ENCODE measurements around the gene RAD21L1.

Gene RAD21L1

GRCh38 chr20:1292620-1293019 lies 66.8 kb downstream of the RAD21L1 start:
- Histone ChIP-seq H3K27ac (ENCODE audit: low read depth in 2 of 2, low read length in 2 of 2) (no peak overlapping the region), H3K4me3 (ENCODE audit: low read length in 2 of 2) (no peak overlapping the region)

GRCh38 chr20:1293641-1294379 lies 68.0 kb downstream of the RAD21L1 start:
- no peaks in the 10 kb centered on the region for H3K27me3 ChIP-seq (ENCODE audit: control insufficient read depth in 2 of 2, insufficient read depth in 2 of 2, low read length in 2 of 2)
- no peaks in the 10 kb centered on the region for H3K4me1 ChIP-seq (ENCODE audit: control insufficient read depth in 2 of 2, insufficient read depth in 2 of 2, low read length in 2 of 2)
- no peak overlapping the region for H3K27ac ChIP-seq (ENCODE audit: low read depth in 2 of 2, low read length in 2 of 2)
- H3K9ac ChIP-seq (ENCODE audit: low read depth in 1 of 2, low read length in 2 of 2) = no peak overlapping the region
- no peak overlapping the region for H3K4me3 ChIP-seq (ENCODE audit: low read length in 2 of 2)
- H3K36me3 ChIP-seq (ENCODE audit: control insufficient read depth in 2 of 2, insufficient read depth in 2 of 2, low read length in 2 of 2) = no peaks in the 10 kb centered on the region
- no peaks in the 10 kb centered on the region for H3K9me3 ChIP-seq (ENCODE audit: control insufficient read depth in 2 of 2, low read length in 2 of 2)

More at GRCh38 chr20:1292620-1293019, 66.8 kb downstream of the RAD21L1 start:
- no peaks in the 10 kb centered on the region for H3K4me1 ChIP-seq (ENCODE audit: control insufficient read depth in 2 of 2, insufficient read depth in 2 of 2, low read length in 2 of 2)
- no peaks in the 10 kb centered on the region for H3K9me3 ChIP-seq (ENCODE audit: control insufficient read depth in 2 of 2, low read length in 2 of 2)
- no peak overlapping the region for H3K9ac ChIP-seq (ENCODE audit: low read depth in 1 of 2, low read length in 2 of 2)
- no peaks in the 10 kb centered on the region for H3K36me3 ChIP-seq (ENCODE audit: control insufficient read depth in 2 of 2, insufficient read depth in 2 of 2, low read length in 2 of 2)
- no peaks in the 10 kb centered on the region for H3K27me3 ChIP-seq (ENCODE audit: control insufficient read depth in 2 of 2, insufficient read depth in 2 of 2, low read length in 2 of 2)

- no peak overlapping the region for H3K4me3 ChIP-seq (ENCODE audit: low read length in 2 of 2)
- no peaks in the 10 kb centered on the region for H3K4me1 ChIP-seq (ENCODE audit: control insufficient read depth in 2 of 2, insufficient read depth in 2 of 2, low read length in 2 of 2)
- H3K9me3 ChIP-seq (ENCODE audit: control insufficient read depth in 2 of 2, low read length in 2 of 2) = no peaks in the 10 kb centered on the region
- H3K27ac ChIP-seq (ENCODE audit: low read depth in 2 of 2, low read length in 2 of 2) = no peak overlapping the region
- no peaks in the 10 kb centered on the region for H3K36me3 ChIP-seq (ENCODE audit: control insufficient read depth in 2 of 2, insufficient read depth in 2 of 2, low read length in 2 of 2)
- no peak overlapping the region for H3K9ac ChIP-seq (ENCODE audit: low read depth in 1 of 2, low read length in 2 of 2)
- H3K27me3 ChIP-seq (ENCODE audit: control insufficient read depth in 2 of 2, insufficient read depth in 2 of 2, low read length in 2 of 2) = no peaks in the 10 kb centered on the region
These were observed 68.7 kb downstream of the RAD21L1 start for GRCh38 chr20:1294497-1294896.

- Histone ChIP-seq H3K27ac (ENCODE audit: low read depth in 2 of 2, low read length in 2 of 2) (no peak overlapping the region), H3K4me1 (ENCODE audit: control insufficient read depth in 2 of 2, insufficient read depth in 2 of 2, low read length in 2 of 2) (no peaks in the 10 kb centered on the region), H3K9ac (ENCODE audit: low read depth in 1 of 2, low read length in 2 of 2) (no peak overlapping the region), H3K4me3 (ENCODE audit: low read length in 2 of 2) (no peak overlapping the region), H3K9me3 (ENCODE audit: control insufficient read depth in 2 of 2, low read length in 2 of 2) (no peaks in the 10 kb centered on the region), H3K36me3 (ENCODE audit: control insufficient read depth in 2 of 2, insufficient read depth in 2 of 2, low read length in 2 of 2) (no peaks in the 10 kb centered on the region), H3K27me3 (ENCODE audit: control insufficient read depth in 2 of 2, insufficient read depth in 2 of 2, low read length in 2 of 2) (no peaks in the 10 kb centered on the region)
These were observed 69.6 kb downstream of the RAD21L1 start for GRCh38 chr20:1295276-1295930.

GRCh38 chr20:1296117-1296610 lies 70.3 kb downstream of the RAD21L1 start:
- Histone ChIP-seq H3K36me3 (ENCODE audit: control insufficient read depth in 2 of 2, insufficient read depth in 2 of 2, low read length in 2 of 2) (no peaks in the 10 kb centered on the region), H3K27me3 (ENCODE audit: control insufficient read depth in 2 of 2, insufficient read depth in 2 of 2, low read length in 2 of 2) (no peaks in the 10 kb centered on the region), H3K27ac (ENCODE audit: low read depth in 2 of 2, low read length in 2 of 2) (no peak overlapping the region), H3K4me1 (ENCODE audit: control insufficient read depth in 2 of 2, insufficient read depth in 2 of 2, low read length in 2 of 2) (no peaks in the 10 kb centered on the region), H3K9ac (ENCODE audit: low read depth in 1 of 2, low read length in 2 of 2) (no peak overlapping the region), H3K4me3 (ENCODE audit: low read length in 2 of 2) (no peak overlapping the region), H3K9me3 (ENCODE audit: control insufficient read depth in 2 of 2, low read length in 2 of 2) (no peaks in the 10 kb centered on the region)

GRCh38 chr20:1296922-1297321 lies 71.1 kb downstream of the RAD21L1 start:
- no peak overlapping the region for H3K9ac ChIP-seq (ENCODE audit: low read depth in 1 of 2, low read length in 2 of 2)
- no peaks in the 10 kb centered on the region for H3K9me3 ChIP-seq (ENCODE audit: control insufficient read depth in 2 of 2, low read length in 2 of 2)
- H3K4me3 ChIP-seq (ENCODE audit: low read length in 2 of 2) = no peak overlapping the region
- no peaks in the 10 kb centered on the region for H3K4me1 ChIP-seq (ENCODE audit: control insufficient read depth in 2 of 2, insufficient read depth in 2 of 2, low read length in 2 of 2)
- H3K36me3 ChIP-seq (ENCODE audit: control insufficient read depth in 2 of 2, insufficient read depth in 2 of 2, low read length in 2 of 2) = no peaks in the 10 kb centered on the region
- H3K27me3 ChIP-seq (ENCODE audit: control insufficient read depth in 2 of 2, insufficient read depth in 2 of 2, low read length in 2 of 2) = no peaks in the 10 kb centered on the region
- H3K27ac ChIP-seq (ENCODE audit: low read depth in 2 of 2, low read length in 2 of 2) = no peak overlapping the region

GRCh38 chr20:1297486-1297885 lies 71.6 kb downstream of the RAD21L1 start:
- H3K27ac ChIP-seq (ENCODE audit: low read depth in 2 of 2, low read length in 2 of 2) = no peak overlapping the region
- H3K4me1 ChIP-seq (ENCODE audit: control insufficient read depth in 2 of 2, insufficient read depth in 2 of 2, low read length in 2 of 2) = no peaks in the 10 kb centered on the region
- H3K36me3 ChIP-seq (ENCODE audit: control insufficient read depth in 2 of 2, insufficient read depth in 2 of 2, low read length in 2 of 2) = no peaks in the 10 kb centered on the region
- H3K9ac ChIP-seq (ENCODE audit: low read depth in 1 of 2, low read length in 2 of 2) = no peak overlapping the region
- H3K27me3 ChIP-seq (ENCODE audit: control insufficient read depth in 2 of 2, insufficient read depth in 2 of 2, low read length in 2 of 2) = no peaks in the 10 kb centered on the region
- no peaks in the 10 kb centered on the region for H3K9me3 ChIP-seq (ENCODE audit: control insufficient read depth in 2 of 2, low read length in 2 of 2)
- H3K4me3 ChIP-seq (ENCODE audit: low read length in 2 of 2) = no peak overlapping the region

GRCh38 chr20:1298166-1298565 lies 72.3 kb downstream of the RAD21L1 start:
- Histone ChIP-seq H3K36me3 (ENCODE audit: control insufficient read depth in 2 of 2, insufficient read depth in 2 of 2, low read length in 2 of 2) (no peaks in the 10 kb centered on the region), H3K4me1 (ENCODE audit: control insufficient read depth in 2 of 2, insufficient read depth in 2 of 2, low read length in 2 of 2) (no peaks in the 10 kb centered on the region), H3K9me3 (ENCODE audit: control insufficient read depth in 2 of 2, low read length in 2 of 2) (no peaks in the 10 kb centered on the region), H3K9ac (ENCODE audit: low read depth in 1 of 2, low read length in 2 of 2) (no peak overlapping the region), H3K27ac (ENCODE audit: low read depth in 2 of 2, low read length in 2 of 2) (no peak overlapping the region), H3K4me3 (ENCODE audit: low read length in 2 of 2) (no peak overlapping the region), H3K27me3 (ENCODE audit: control insufficient read depth in 2 of 2, insufficient read depth in 2 of 2, low read length in 2 of 2) (no peaks in the 10 kb centered on the region)

GRCh38 chr20:1298888-1299511 lies 73.2 kb downstream of the RAD21L1 start:
- Histone ChIP-seq H3K4me3 (ENCODE audit: low read length in 2 of 2) (no peak overlapping the region), H3K4me1 (ENCODE audit: control insufficient read depth in 2 of 2, insufficient read depth in 2 of 2, low read length in 2 of 2) (no peaks in the 10 kb centered on the region), H3K27ac (ENCODE audit: low read depth in 2 of 2, low read length in 2 of 2) (no peak overlapping the region), H3K27me3 (ENCODE audit: control insufficient read depth in 2 of 2, insufficient read depth in 2 of 2, low read length in 2 of 2) (no peaks in the 10 kb centered on the region), H3K9me3 (ENCODE audit: control insufficient read depth in 2 of 2, low read length in 2 of 2) (no peaks in the 10 kb centered on the region), H3K36me3 (ENCODE audit: control insufficient read depth in 2 of 2, insufficient read depth in 2 of 2, low read length in 2 of 2) (no peaks in the 10 kb centered on the region), H3K9ac (ENCODE audit: low read depth in 1 of 2, low read length in 2 of 2) (no peak overlapping the region)

- no peak overlapping the region for H3K9ac ChIP-seq (ENCODE audit: low read depth in 1 of 2, low read length in 2 of 2)
- H3K4me3 ChIP-seq (ENCODE audit: low read length in 2 of 2) = no peak overlapping the region
- H3K36me3 ChIP-seq (ENCODE audit: control insufficient read depth in 2 of 2, insufficient read depth in 2 of 2, low read length in 2 of 2) = peaks cover 0 to 2% of the 10 kb centered on the region in 2 donors
- H3K9me3 ChIP-seq (ENCODE audit: control insufficient read depth in 2 of 2, low read length in 2 of 2) = no peaks in the 10 kb centered on the region
- no peaks in the 10 kb centered on the region for H3K4me1 ChIP-seq (ENCODE audit: control insufficient read depth in 2 of 2, insufficient read depth in 2 of 2, low read length in 2 of 2)
- no peaks in the 10 kb centered on the region for H3K27me3 ChIP-seq (ENCODE audit: control insufficient read depth in 2 of 2, insufficient read depth in 2 of 2, low read length in 2 of 2)
- H3K27ac ChIP-seq (ENCODE audit: low read depth in 2 of 2, low read length in 2 of 2) = no peak overlapping the region
These were observed 73.7 kb downstream of the RAD21L1 start for GRCh38 chr20:1299522-1299921.

All from mucosa of rectum (tissue), 2 donors.